IMR-90 (cell line): ENCODE measurements around the gene C15orf40. TPM values are rescaled to one million over a fixed set of nuclear protein-coding genes. Genes with fewer than 3 reads are reported as not detected.

Experiments used
- ATAC-seq: fragments of 200-7000 bp; cut with Tn5 transposase; 2 replicates; pipeline ENCODE4 v1.9.1; 2020; ENCODE audit warnings: low read depth, mild to moderate bottlenecking, moderate library complexity
- BruUV-seq: library from RNA; stranded (reverse); fragments of 400-500 nt; replicated peaks from 2 replicates; lab custom pipeline; 2021; lab: Mats Ljungman, UMichigan
- CTCF ChIA-PET: fragments of 300-600 bp; formaldehyde crosslinking; extraction: SDS; loops from one replicate; lab custom pipeline; 2021; ENCODE audit warnings: antibody characterized with exemption; lab: Yijun Ruan, JAX
- POLR2A ChIA-PET: fragments of 300-600 bp; sonication (Branson Sonifier 250); formaldehyde crosslinking; loops from one replicate; lab custom pipeline; 2022; ENCODE audit warnings: antibody characterized with exemption; ENCODE audit not compliant: unreplicated experiment; lab: Charles Lee
- DNase-seq: peaks from one replicate; pipeline ENCODE4 v3.0.0; 2013
- H2AFZ ChIP-seq: replicated peaks from 2 replicates; pipeline ENCODE3; 2013; ENCODE audit warnings: low read length, mild to moderate bottlenecking; ENCODE audit not compliant: poor library complexity
- H2AK5ac ChIP-seq: 2 replicates; pipeline ENCODE4 v1.6.1; 2013; ENCODE audit warnings: low read depth, low read length, inconsistent platforms
- H2AK9ac ChIP-seq: replicated peaks from 2 replicates; pipeline ENCODE3; 2013; ENCODE audit warnings: mild to moderate bottlenecking, low read depth, low read length, moderate library complexity; ENCODE audit not compliant: poor library complexity
- H2BK120ac ChIP-seq: 2 replicates; pipeline ENCODE4 v1.6.1; 2013; ENCODE audit warnings: low read depth, low read length, inconsistent platforms
- H2BK15ac ChIP-seq: 3 replicates; pipeline ENCODE4 v1.6.1; 2013; ENCODE audit warnings: low read depth, low read length, inconsistent platforms
- H2BK20ac ChIP-seq: 2 replicates; pipeline ENCODE4 v1.6.1; 2013; ENCODE audit warnings: low read depth, mild to moderate bottlenecking, inconsistent platforms, low read length, moderate library complexity
- H2BK5ac ChIP-seq: 2 replicates; pipeline ENCODE4 v1.6.1; 2013; ENCODE audit warnings: mild to moderate bottlenecking, low read depth, low read length, inconsistent platforms; ENCODE audit not compliant: poor library complexity, severe bottlenecking
- H3K14ac ChIP-seq: replicated peaks from 2 replicates; pipeline ENCODE4 v1.6.1; 2013; ENCODE audit warnings: low read depth, low read length, inconsistent platforms
- H3K18ac ChIP-seq: 2 replicates; pipeline ENCODE4 v1.6.1; 2013; ENCODE audit warnings: low read depth, low read length, control low read depth
- H3K23ac ChIP-seq: 2 replicates; pipeline ENCODE4 v1.6.1; 2013; ENCODE audit warnings: low read depth, low read length, inconsistent platforms
- H3K27ac ChIP-seq: 2 replicates; pipeline ENCODE4 v1.5.1; 2013; ENCODE audit warnings: mild to moderate bottlenecking, control low read depth, low read length; ENCODE audit not compliant: insufficient read depth
- H3K27me3 ChIP-seq: 2 replicates; pipeline ENCODE4 v1.6.1; 2013; ENCODE audit warnings: low read length; ENCODE audit not compliant: control insufficient read depth, insufficient read depth
- H3K36me3 ChIP-seq: 2 replicates; pipeline ENCODE4 v1.6.1; 2013; ENCODE audit warnings: low read length, mixed read lengths; ENCODE audit not compliant: control insufficient read depth, insufficient read depth
- H3K4ac ChIP-seq: 2 replicates; pipeline ENCODE4 v1.6.1; 2013; ENCODE audit warnings: low read depth, low read length, inconsistent platforms
- H3K4me1 ChIP-seq: 2 replicates; pipeline ENCODE4 v1.6.1; 2013; ENCODE audit warnings: low read length, mixed read lengths; ENCODE audit not compliant: control insufficient read depth, insufficient read depth
- H3K4me2 ChIP-seq: 2 replicates; pipeline ENCODE4 v1.6.1; 2013; ENCODE audit warnings: low read depth, mild to moderate bottlenecking, control low read depth, low read length, moderate library complexity
- H3K4me3 ChIP-seq: 2 replicates; pipeline ENCODE4 v1.5.1; 2013; ENCODE audit warnings: low read depth, mild to moderate bottlenecking, control low read depth, low read length, moderate library complexity; ENCODE audit not compliant: insufficient read depth
- H3K56ac ChIP-seq: 2 replicates; pipeline ENCODE4 v1.6.1; 2013; ENCODE audit warnings: low read length, inconsistent platforms; ENCODE audit not compliant: insufficient read depth; ENCODE audit errors: extremely low read depth
- H3K79me1 ChIP-seq, 2 experiments: 2 replicates each; pipeline ENCODE4 v1.6.1; 2013; ENCODE audit warnings: low read length in 2 of 2, inconsistent platforms in 1 of 2, low read depth in 1 of 2
- H3K9ac ChIP-seq: 2 replicates; pipeline ENCODE4 v1.6.1; 2013; ENCODE audit warnings: low read depth, low read length, control low read depth
- H3K9me1 ChIP-seq: 2 replicates; pipeline ENCODE4 v1.6.1; 2013; ENCODE audit warnings: low read length, inconsistent platforms; ENCODE audit not compliant: insufficient read depth
- H3K9me3 ChIP-seq: 2 replicates; pipeline ENCODE4 v1.6.1; 2013; ENCODE audit warnings: low read length; ENCODE audit not compliant: control insufficient read depth, insufficient read depth
- H4K20me1 ChIP-seq: 2 replicates; pipeline ENCODE4 v1.6.1; 2013; ENCODE audit warnings: low read length, inconsistent platforms; ENCODE audit not compliant: insufficient read depth
- H4K5ac ChIP-seq: 2 replicates; pipeline ENCODE4 v1.6.1; 2013; ENCODE audit warnings: mild to moderate bottlenecking, low read depth, low read length, control low read depth
- H4K8ac ChIP-seq, 2 experiments: 2 replicates each; pipeline ENCODE4 v1.6.1; 2013; ENCODE audit warnings: low read depth in 2 of 2, low read length in 2 of 2, control low read depth in 1 of 2, inconsistent platforms in 1 of 2
- H4K91ac ChIP-seq: 2 replicates; pipeline ENCODE4 v1.6.1; 2013; ENCODE audit warnings: low read depth, low read length, inconsistent platforms; ENCODE audit not compliant: insufficient read depth
- BHLHE40 ChIP-seq: fragments of 150-350 bp; IDR thresholded peaks from 2 replicates; pipeline ENCODE4 v1.6.1; 2016; ENCODE audit warnings: mild to moderate bottlenecking, low read depth, low read length
- CHD1 ChIP-seq: IDR thresholded peaks from 2 replicates; pipeline ENCODE4 v1.6.1; 2012; ENCODE audit warnings: low read depth, low read length, improper control_type of control experiment
- CTCF ChIP-seq: conservative IDR thresholded peaks from 2 replicates; pipeline ENCODE4 v1.5.1; 2012; ENCODE audit warnings: mild to moderate bottlenecking, low read depth, low read length, improper control_type of control experiment
- FOS ChIP-seq: fragments of 150-350 bp; IDR thresholded peaks from 2 replicates; pipeline ENCODE4 v1.6.1; 2016; ENCODE audit warnings: low read depth, low read length
- MAZ ChIP-seq: IDR thresholded peaks from 2 replicates; pipeline ENCODE4 v1.6.1; 2012; ENCODE audit warnings: low read depth, mild to moderate bottlenecking, low read length, improper control_type of control experiment, moderate library complexity, borderline replicate concordance
- MXI1 ChIP-seq: IDR thresholded peaks from 2 replicates; pipeline ENCODE4 v1.6.1; 2012; ENCODE audit warnings: low read depth, mild to moderate bottlenecking, low read length, moderate library complexity, borderline replicate concordance
- POLR2A ChIP-seq: IDR thresholded peaks from 2 replicates; pipeline ENCODE4 v1.6.1; 2012; ENCODE audit warnings: mild to moderate bottlenecking, low read depth, low read length
- RAD21 ChIP-seq: IDR thresholded peaks from 2 replicates; pipeline ENCODE4 v1.6.1; 2012; ENCODE audit warnings: low read length, improper control_type of control experiment
- RCOR1 ChIP-seq: IDR thresholded peaks from 2 replicates; pipeline ENCODE4 v1.6.1; 2012; ENCODE audit warnings: mild to moderate bottlenecking, low read length, improper control_type of control experiment; ENCODE audit not compliant: insufficient replicate concordance
- RFX5 ChIP-seq: IDR thresholded peaks from 2 replicates; pipeline ENCODE4 v1.8.0; 2012; ENCODE audit warnings: low read depth, mild to moderate bottlenecking, low read length, moderate library complexity
- SMC3 ChIP-seq: fragments of 150-350 bp; IDR thresholded peaks from 2 replicates; pipeline ENCODE4 v1.6.1; 2016; ENCODE audit warnings: low read depth, mild to moderate bottlenecking, antibody characterized with exemption, low read length, moderate library complexity
- WGBS, 2 experiments: methylation state at CpG; one replicate each; pipeline versions ENCODE4 v1.1.5 to v1.1.7; 2013; ENCODE audit warnings: missing lambda C conversion rate in 2 of 2; ENCODE audit not compliant: insufficient read length in 1 of 2; ENCODE audit errors: extremely low coverage in 2 of 2; 5-methylcytosine and 5-hydroxymethylcytosine counted together
- dilution Hi-C: fragments of 300-500 bp; cut with HindIII; formaldehyde crosslinking; loops from one replicate; pipeline ENCODE4 v1.14.3; 2018; ENCODE audit warnings: low sequenced_read_pairs; ENCODE audit not compliant: unreplicated experiment
- in situ Hi-C: fragments of 300-500 bp; cut with MboI; formaldehyde crosslinking; loops from 3 replicates; pipeline ENCODE4 v1.14.3; 2019; ENCODE audit warnings: low sequenced_read_pairs, inconsistent platforms, mixed read lengths
- intact Hi-C: fragments of 100-400 bp; cut with micrococcal nuclease; formaldehyde crosslinking; loops from 2 replicates; pipeline ENCODE4 v1.10.0; 2022
- polyA plus RNA-seq, 3 experiments: library from polyadenylated mRNA; depleted of rRNA; stranded (reverse); fragments of >200 nt; gene quantifications; 2 replicates each; pipeline ENCODE4 v1.2.3, GENCODE V29; 2012; ENCODE audit warnings: low replicate concordance in 1 of 3
- total RNA-seq: library from RNA; depleted of rRNA; stranded (reverse); fragments of >200 nt; gene quantifications from 2 replicates; pipeline ENCODE4 v1.2.3, GENCODE V29; 2012
- TF ChIP-seq, protein P1 (sequence below): fragments of 150-350 bp; IDR thresholded peaks from 2 replicates; pipeline ENCODE4 v1.6.1; 2016; ENCODE audit warnings: low read depth, mild to moderate bottlenecking, low read length, moderate library complexity, borderline replicate concordance
- TF ChIP-seq, protein P2 (sequence below): fragments of 150-350 bp; IDR thresholded peaks from 2 replicates; pipeline ENCODE4 v1.6.1; 2017; ENCODE audit warnings: mild to moderate bottlenecking, antibody characterized with exemption, low read length, low read depth

C15orf40 gene
- total and polyA plus RNA-seq, 2 of the 4 experiments (the other 2 are of a cell fraction) = 7.0 to 10.7 TPM

GRCh38 chr15:82946155-82946701, 65.2 kb downstream of the C15orf40 start:
- Histone ChIP-seq H2AK5ac (no peak overlapping the region), H4K20me1 (no peaks in the 10 kb centered on the region), H2AFZ (no peak overlapping the region), H3K4ac (no peak overlapping the region), H3K4me2 (no peak overlapping the region), H3K4me1 (no peaks in the 10 kb centered on the region), H2BK20ac (no peak overlapping the region), H3K27me3 (peaks cover 19% of the 10 kb centered on the region), H3K9ac (no peak overlapping the region), H3K23ac (no peak overlapping the region), H4K91ac (no peak overlapping the region), H3K56ac (no peak overlapping the region), H3K18ac (no peak overlapping the region), H4K5ac (no peak overlapping the region), H4K8ac (no peak overlapping the region), H3K27ac (no peak overlapping the region), H2BK5ac (no peak overlapping the region), H3K79me1 (no peaks in the 10 kb centered on the region), H2AK9ac (no peak overlapping the region), H3K36me3 (no peaks in the 10 kb centered on the region), H3K4me3 (no peak overlapping the region), H2BK120ac (no peak overlapping the region), H3K9me3 (no peaks in the 10 kb centered on the region), H3K14ac (no peak overlapping the region), H2BK15ac (no peak overlapping the region), H3K9me1 (no peaks in the 10 kb centered on the region)
- intact Hi-C loops = no loop called here
- WGBS, 2 experiments = 60% methylated on average over 8 of the region's 8 CpGs; no CpG with 5 or more reads in 1 of the 2 experiments
- ATAC-seq = no peak
- dilution Hi-C loops = no loop called here
- no peak for DNase-seq
- POLR2A ChIA-PET = no interaction called here
- in situ Hi-C loops = no loop called here
- CTCF ChIA-PET = no interaction called here
- no TSS peak for BruUV-seq
- no peak for TF ChIP-seq RFX5
- no peak for TF ChIP-seq SMC3
- TF ChIP-seq MXI1 = no peak
- no peak for TF ChIP-seq POLR2A
- TF ChIP-seq CTCF = no peak
- TF ChIP-seq, protein P1, sequence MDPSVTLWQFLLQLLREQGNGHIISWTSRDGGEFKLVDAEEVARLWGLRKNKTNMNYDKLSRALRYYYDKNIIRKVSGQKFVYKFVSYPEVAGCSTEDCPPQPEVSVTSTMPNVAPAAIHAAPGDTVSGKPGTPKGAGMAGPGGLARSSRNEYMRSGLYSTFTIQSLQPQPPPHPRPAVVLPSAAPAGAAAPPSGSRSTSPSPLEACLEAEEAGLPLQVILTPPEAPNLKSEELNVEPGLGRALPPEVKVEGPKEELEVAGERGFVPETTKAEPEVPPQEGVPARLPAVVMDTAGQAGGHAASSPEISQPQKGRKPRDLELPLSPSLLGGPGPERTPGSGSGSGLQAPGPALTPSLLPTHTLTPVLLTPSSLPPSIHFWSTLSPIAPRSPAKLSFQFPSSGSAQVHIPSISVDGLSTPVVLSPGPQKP = no peak
- TF ChIP-seq BHLHE40 = no peak
- TF ChIP-seq, protein P2, sequence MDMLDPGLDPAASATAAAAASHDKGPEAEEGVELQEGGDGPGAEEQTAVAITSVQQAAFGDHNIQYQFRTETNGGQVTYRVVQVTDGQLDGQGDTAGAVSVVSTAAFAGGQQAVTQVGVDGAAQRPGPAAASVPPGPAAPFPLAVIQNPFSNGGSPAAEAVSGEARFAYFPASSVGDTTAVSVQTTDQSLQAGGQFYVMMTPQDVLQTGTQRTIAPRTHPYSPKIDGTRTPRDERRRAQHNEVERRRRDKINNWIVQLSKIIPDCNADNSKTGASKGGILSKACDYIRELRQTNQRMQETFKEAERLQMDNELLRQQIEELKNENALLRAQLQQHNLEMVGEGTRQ = no peak
- TF ChIP-seq RAD21 = no peak
- TF ChIP-seq RCOR1 = no peak
- TF ChIP-seq CHD1 = no peak
- no peak for TF ChIP-seq MAZ
- no peak for TF ChIP-seq FOS
